CD4-positive, alpha-beta T cell (primary cell): ENCODE measurements around the gene PLD2. TPM values are rescaled to one million over a fixed set of nuclear protein-coding genes. Genes with fewer than 3 reads are reported as not detected.

Source experiments
- ATAC-seq: fragments of 200-7000 bp; cut with Tn5 transposase; one replicate; pipeline ENCODE4 v1.10.0; 2022; ENCODE audit warnings: mild to moderate bottlenecking; ENCODE audit not compliant: poor library complexity
- CTCF ChIA-PET: fragments of 350-600 bp; sonication (Branson Sonifier 250); formaldehyde crosslinking; loops from one replicate; lab custom pipeline; 2021; ENCODE audit warnings: antibody characterized with exemption, inconsistent platforms; lab: Charles Lee
- POLR2A ChIA-PET: fragments of 350-600 bp; sonication (Branson Sonifier 250); formaldehyde crosslinking; loops from one replicate; lab custom pipeline; 2021; ENCODE audit warnings: antibody characterized with exemption, inconsistent platforms; lab: Charles Lee
- DNase-seq, 14 experiments: peaks; one replicate each; pipeline ENCODE4 v3.0.0-alpha.2; 2013 to 2020; ENCODE audit warnings: mixed read lengths in 2 of 14
- H3K27ac ChIP-seq, 2 donors: one replicate each; pipeline versions ENCODE4 v1.5.1 to v1.7.0; 2013; ENCODE audit warnings: low read length in 2 of 2, low read depth in 1 of 2, mild to moderate bottlenecking in 1 of 2
- H3K27me3 ChIP-seq, 2 experiments: 1 replicate in 1 of 2; 2 replicates in 1 of 2; pipeline versions ENCODE4 v1.6.1 to v1.7.0; 2013; ENCODE audit warnings: low read length in 2 of 2, control low read depth in 1 of 2, mild to moderate bottlenecking in 1 of 2, moderate library complexity in 1 of 2; ENCODE audit not compliant: insufficient read depth in 2 of 2, control insufficient read depth in 1 of 2
- H3K36me3 ChIP-seq: one replicate; pipeline ENCODE4 v1.6.1; 2013; ENCODE audit warnings: low read length, control low read depth; ENCODE audit not compliant: insufficient read depth
- H3K4me1 ChIP-seq: one replicate; pipeline ENCODE4 v1.6.1; 2013; ENCODE audit warnings: low read length, control low read depth; ENCODE audit not compliant: insufficient read depth
- H3K4me3 ChIP-seq: one replicate; pipeline ENCODE4 v1.5.1; 2013; ENCODE audit warnings: mild to moderate bottlenecking, low read length, moderate library complexity
- H3K9me3 ChIP-seq, 2 experiments: 1 replicate in 1 of 2; 2 replicates in 1 of 2; pipeline versions ENCODE4 v1.6.1 to v1.7.0; 2013; ENCODE audit warnings: low read length in 2 of 2, mild to moderate bottlenecking in 2 of 2, control low read depth in 1 of 2, moderate library complexity in 1 of 2; ENCODE audit not compliant: control insufficient read depth in 1 of 2, insufficient read depth in 1 of 2
- H3K27ac Mint-ChIP-seq: one replicate; pipeline ENCODE4 v1.8.0; 2020; ENCODE audit warnings: mixed read lengths
- H3K27me3 Mint-ChIP-seq: one replicate; pipeline ENCODE4 v1.8.0; 2021; ENCODE audit warnings: mixed read lengths
- H3K36me3 Mint-ChIP-seq: one replicate; pipeline ENCODE4 v1.8.0; 2021; ENCODE audit warnings: low read depth, mixed read lengths
- H3K4me1 Mint-ChIP-seq: one replicate; pipeline ENCODE4 v1.8.0; 2021; ENCODE audit warnings: low read depth, mixed read lengths
- H3K4me3 Mint-ChIP-seq: one replicate; pipeline ENCODE4 v1.8.0; 2020; ENCODE audit warnings: mild to moderate bottlenecking, mixed read lengths
- H3K9me3 Mint-ChIP-seq: one replicate; pipeline ENCODE4 v1.8.0; 2020; ENCODE audit warnings: mixed read lengths
- intact Hi-C, 2 experiments: fragments of 100-400 bp; cut with DNase I in 1 of 2; cut with micrococcal nuclease in 1 of 2; formaldehyde crosslinking; loops; one replicate each; pipeline versions ENCODE4 v1.15.1 to v1.9.0; 2023 to 2025; cut with DNase I, micrococcal nuclease
- total RNA-seq, 174 experiments: library from RNA in 2 of 174; stranded (reverse) in 2 of 174; gene quantifications; one replicate each; pipeline ENCODE4 v1.2.3 and lab custom pipeline; 2021 to 2026
- TF ChIP-seq, protein P1 (sequence below): fragments of 200-600 bp; IDR thresholded peaks from one replicate; pipeline ENCODE4 v1.8.0; 2022; ENCODE audit warnings: antibody characterized with exemption, mild to moderate bottlenecking

PLD2 gene
- total RNA-seq, 2 experiments from 2014 or later, result 10.2 to 10.7 TPM

DNA sequence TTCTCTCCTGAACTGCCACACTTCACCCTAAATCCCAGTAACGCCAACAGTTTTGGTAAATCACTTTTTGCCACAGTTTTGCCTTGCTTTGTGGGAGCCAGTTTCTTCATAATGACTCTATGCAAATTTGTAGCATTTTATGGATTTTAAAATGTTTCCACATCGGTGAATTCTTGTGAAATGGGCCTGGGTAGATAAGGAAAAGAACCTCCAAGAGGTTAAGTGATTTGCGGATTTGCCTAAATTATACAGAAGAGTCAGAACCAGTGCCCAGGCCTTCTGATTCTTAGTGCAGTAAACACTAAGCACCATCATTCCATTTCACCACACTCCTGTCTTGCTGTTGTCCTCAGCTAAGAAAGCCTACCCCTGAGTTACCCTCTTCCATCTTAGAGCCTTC lies 44.1 kb downstream of the PLD2 start:
- Mint-ChIP-seq H3K36me3 (peaks cover 28% of the 10 kb centered on the region), H3K4me1 (peaks cover 50% of the 10 kb centered on the region), H3K27ac (no peak overlapping the region), H3K27me3 (no peaks in the 10 kb centered on the region), H3K4me3 (no peak overlapping the region), H3K9me3 (peaks cover 4% of the 10 kb centered on the region)
- POLR2A ChIA-PET, result interaction anchor here (1.1 kb wide), 1 partner anchor 13 kb away, joined by 3 read pairs; no protein-coding TSS in a partner anchor
- Histone ChIP-seq H3K27me3 (no peaks in the 10 kb centered on the region), H3K36me3 (peaks cover 15% of the 10 kb centered on the region), H3K4me1 (peaks cover 21% of the 10 kb centered on the region), H3K9me3 (peaks cover 0 to 5% of the 10 kb centered on the region in 2 experiments), H3K27ac (no peak overlapping the region), H3K4me3 (no peak overlapping the region)
- CTCF ChIA-PET, result no interaction called here
- no peak for ATAC-seq
- TF ChIP-seq, protein P1, sequence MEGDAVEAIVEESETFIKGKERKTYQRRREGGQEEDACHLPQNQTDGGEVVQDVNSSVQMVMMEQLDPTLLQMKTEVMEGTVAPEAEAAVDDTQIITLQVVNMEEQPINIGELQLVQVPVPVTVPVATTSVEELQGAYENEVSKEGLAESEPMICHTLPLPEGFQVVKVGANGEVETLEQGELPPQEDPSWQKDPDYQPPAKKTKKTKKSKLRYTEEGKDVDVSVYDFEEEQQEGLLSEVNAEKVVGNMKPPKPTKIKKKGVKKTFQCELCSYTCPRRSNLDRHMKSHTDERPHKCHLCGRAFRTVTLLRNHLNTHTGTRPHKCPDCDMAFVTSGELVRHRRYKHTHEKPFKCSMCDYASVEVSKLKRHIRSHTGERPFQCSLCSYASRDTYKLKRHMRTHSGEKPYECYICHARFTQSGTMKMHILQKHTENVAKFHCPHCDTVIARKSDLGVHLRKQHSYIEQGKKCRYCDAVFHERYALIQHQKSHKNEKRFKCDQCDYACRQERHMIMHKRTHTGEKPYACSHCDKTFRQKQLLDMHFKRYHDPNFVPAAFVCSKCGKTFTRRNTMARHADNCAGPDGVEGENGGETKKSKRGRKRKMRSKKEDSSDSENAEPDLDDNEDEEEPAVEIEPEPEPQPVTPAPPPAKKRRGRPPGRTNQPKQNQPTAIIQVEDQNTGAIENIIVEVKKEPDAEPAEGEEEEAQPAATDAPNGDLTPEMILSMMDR, result no peak
- intact Hi-C loops, result no loop called here
- no peak for DNase-seq

DNA sequence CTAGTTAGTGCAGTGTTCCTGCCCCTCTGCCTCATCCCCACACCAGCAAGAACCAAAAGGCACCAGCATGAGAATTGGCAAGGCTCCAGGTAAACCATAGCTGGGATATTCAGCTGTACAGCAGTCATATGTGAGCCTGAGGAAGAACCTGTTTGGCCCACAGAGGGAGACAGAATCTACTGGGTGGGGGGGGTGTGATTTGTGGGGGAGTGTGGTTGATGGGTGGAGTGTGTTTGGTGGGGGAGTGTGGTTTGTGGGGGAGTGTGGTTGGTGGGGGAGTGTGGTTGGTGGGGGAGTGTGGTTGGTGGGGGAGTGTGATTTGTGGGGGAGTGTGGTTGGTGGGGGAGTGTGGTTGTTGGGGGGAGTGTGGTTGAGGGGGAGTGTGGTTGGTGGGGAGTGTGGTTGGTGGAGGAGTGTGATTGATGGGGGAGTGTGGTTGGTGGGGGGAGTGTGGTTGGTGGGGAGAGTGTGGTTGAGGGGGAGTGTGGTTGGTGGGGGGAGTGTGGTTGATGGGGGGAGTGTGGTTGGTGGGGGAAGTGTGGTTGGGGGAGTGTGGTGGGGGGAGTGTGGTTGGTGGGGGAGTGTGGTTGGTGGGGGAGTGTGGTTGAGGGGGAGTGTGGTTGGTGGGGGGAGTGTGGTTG lies 45.7 kb downstream of the PLD2 start:
- intact Hi-C loops, result no loop called here
- ChIA-PET POLR2A (no interaction called here), CTCF (interaction anchor here (1.0 kb wide), 1 partner anchor 63 kb away, joined by 3 read pairs; no protein-coding TSS in a partner anchor)
- DNase-seq (peak in 3 of 14 experiments; percentile 33 to 76 (median 70)), ATAC-seq (peak; percentile 67)
- H3K27ac ChIP-seq, result no peak overlapping the region
- H3K36me3 ChIP-seq, result peaks cover 17% of the 10 kb centered on the region
- Mint-ChIP-seq H3K27ac (peak overlapping the region; percentile 72), H3K27me3 (no peaks in the 10 kb centered on the region), H3K4me3 (peak overlapping the region; percentile 36), H3K4me1 (peaks cover 52% of the 10 kb centered on the region), H3K9me3 (peaks cover 4% of the 10 kb centered on the region), H3K36me3 (peaks cover 43% of the 10 kb centered on the region)
- H3K4me3 ChIP-seq, result no peak overlapping the region
- H3K9me3 ChIP-seq, result peaks cover 0 to 5% of the 10 kb centered on the region in 2 experiments
- TF ChIP-seq, protein P1, result no peak
- no peaks in the 10 kb centered on the region for H3K27me3 ChIP-seq
- H3K4me1 ChIP-seq, result peaks cover 21% of the 10 kb centered on the region

DNA sequence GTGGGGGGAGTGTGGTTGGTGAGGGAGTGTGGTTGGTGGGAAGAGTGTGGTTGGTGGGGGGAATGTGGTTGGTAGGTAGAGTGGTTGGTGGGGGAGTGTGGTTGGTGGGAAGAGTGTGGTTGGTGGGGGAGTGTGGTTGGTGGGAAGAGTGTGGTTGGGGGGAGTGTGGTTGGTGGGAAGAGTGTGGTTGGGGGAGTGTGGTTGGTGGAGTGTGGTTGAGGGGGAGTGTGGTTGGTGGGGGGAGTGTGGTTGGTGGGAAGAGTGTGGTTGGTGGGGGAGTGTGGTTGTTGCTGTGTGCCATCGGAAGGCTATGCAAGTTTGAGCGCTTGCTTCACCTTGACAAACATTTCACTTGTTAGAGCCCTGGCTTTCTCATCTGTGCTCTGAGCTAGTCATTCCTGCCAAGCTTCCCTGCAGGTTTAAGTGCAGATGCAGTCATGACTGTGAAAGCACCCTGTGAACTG lies 46.3 kb downstream of the PLD2 start:
- DNase-seq (no peak), ATAC-seq (no peak)
- Mint-ChIP-seq H3K36me3 (peaks cover 46% of the 10 kb centered on the region), H3K4me3 (no peak overlapping the region), H3K27ac (no peak overlapping the region), H3K27me3 (no peaks in the 10 kb centered on the region), H3K4me1 (peaks cover 54% of the 10 kb centered on the region), H3K9me3 (peaks cover 4% of the 10 kb centered on the region)
- no peaks in the 10 kb centered on the region for H3K27me3 ChIP-seq
- H3K4me3 ChIP-seq, result no peak overlapping the region
- CTCF ChIA-PET, result no interaction called here
- peaks cover 21% of the 10 kb centered on the region for H3K4me1 ChIP-seq
- no peak overlapping the region for H3K27ac ChIP-seq
- H3K36me3 ChIP-seq, result peaks cover 17% of the 10 kb centered on the region
- intact Hi-C loops, result no loop called here
- POLR2A ChIA-PET, result no interaction called here
- TF ChIP-seq, protein P1, result no peak
- peaks cover 0 to 5% of the 10 kb centered on the region in 2 experiments for H3K9me3 ChIP-seq
